Ascending aorta (tissue), 2 donors: Measurements from ENCODE around the gene LRIF1. TPM values are rescaled to one million over a fixed set of nuclear protein-coding genes. Genes with fewer than 3 reads are reported as not detected.

Experiments
- DNase-seq, 2 donors: peaks; one replicate each; pipeline ENCODE4 v3.0.0-alpha.2; 2019; ENCODE audit warnings: low spot score in 2 of 2
- H3K27ac ChIP-seq, 2 donors: fragments of 200-600 bp; sonication (generic); one replicate each; pipeline ENCODE4 v1.5.1; 2016 to 2017; ENCODE audit warnings: mild to moderate bottlenecking in 1 of 2
- H3K27me3 ChIP-seq: fragments of 200-600 bp; sonication (generic); one replicate; pipeline ENCODE4 v1.5.1; 2017
- H3K36me3 ChIP-seq, 2 donors: fragments of 200-600 bp; sonication (generic); one replicate each; pipeline ENCODE4 v1.5.1; 2016
- H3K4me1 ChIP-seq, 2 donors: fragments of 200-600 bp; sonication (generic); one replicate each; pipeline ENCODE4 v1.5.1; 2016 to 2017; ENCODE audit warnings: mild to moderate bottlenecking in 1 of 2
- H3K4me3 ChIP-seq, 2 donors: fragments of 200-600 bp; sonication (generic); one replicate each; pipeline ENCODE4 v1.5.1; 2016 to 2017; ENCODE audit warnings: mild to moderate bottlenecking in 1 of 2
- H3K9me3 ChIP-seq, 2 donors: fragments of 200-600 bp; sonication (generic); one replicate each; pipeline ENCODE4 v1.5.1; 2016
- CTCF ChIP-seq, 3 experiments: fragments of 200-600 bp in 2 of 3; fragments of 450-650 bp in 1 of 3; sonication (generic) in 2 of 3; IDR thresholded peaks; one replicate each; pipeline ENCODE4 v1.5.1; 2016 to 2019; ENCODE audit warnings: antibody characterized with exemption in 3 of 3, mild to moderate bottlenecking in 1 of 3, moderate library complexity in 1 of 3
- intact Hi-C: fragments of 100-400 bp; cut with DNase I; formaldehyde crosslinking; loops from one replicate; pipeline ENCODE4 v1.15.1; 2023
- total RNA-seq: library from RNA; depleted of rRNA; stranded (reverse); fragments of >200 nt; gene quantifications from one replicate; pipeline ENCODE4 v1.1.0, GENCODE V29; 2016

Gene LRIF1
- total RNA-seq, 1 donor from 2014 or later = 3.5 TPM

GRCh38 chr1:110928191-110928590 is 35.5 kb downstream of the LRIF1 start:
- no peaks in the 10 kb centered on the region for H3K4me1 ChIP-seq
- H3K4me3 ChIP-seq = no peak overlapping the region
- intact Hi-C loops = no loop called here
- H3K36me3 ChIP-seq = no peaks in the 10 kb centered on the region
- H3K9me3 ChIP-seq = peaks cover 0 to 17% of the 10 kb centered on the region in 2 donors
- TF ChIP-seq CTCF (IDR thresholded peaks at IDR 0.05) = no peak
- no peak overlapping the region for H3K27ac ChIP-seq
- H3K27me3 ChIP-seq = no peaks in the 10 kb centered on the region
- no peak for DNase-seq

GRCh38 chr1:110927484-110928075 is 36.1 kb downstream of the LRIF1 start:
- DNase-seq = no peak

GRCh38 chr1:110921953-110922352 is 41.8 kb downstream of the LRIF1 start:
- Histone ChIP-seq H3K27ac (no peak overlapping the region), H3K36me3 (no peaks in the 10 kb centered on the region), H3K4me1 (no peaks in the 10 kb centered on the region), H3K27me3 (no peaks in the 10 kb centered on the region), H3K4me3 (no peak overlapping the region), H3K9me3 (no peaks in the 10 kb centered on the region)
- DNase-seq = no peak
- intact Hi-C loops = no loop called here
- TF ChIP-seq CTCF (IDR thresholded peaks at IDR 0.05) = no peak

More at GRCh38 chr1:110927484-110928075, 36.1 kb downstream of the LRIF1 start:
- TF ChIP-seq CTCF (IDR thresholded peaks at IDR 0.05) = no peak
- H3K27me3 ChIP-seq = no peaks in the 10 kb centered on the region
- peaks cover 0 to 15% of the 10 kb centered on the region in 2 donors for H3K9me3 ChIP-seq
- intact Hi-C loops = no loop called here
- H3K4me1 ChIP-seq = no peaks in the 10 kb centered on the region
- H3K36me3 ChIP-seq = no peaks in the 10 kb centered on the region
- no peak overlapping the region for H3K27ac ChIP-seq
- no peak overlapping the region for H3K4me3 ChIP-seq

GRCh38 chr1:110918016-110918415 is 45.7 kb downstream of the LRIF1 start:
- intact Hi-C loops = no loop called here
- no peaks in the 10 kb centered on the region for H3K27me3 ChIP-seq
- H3K36me3 ChIP-seq = no peaks in the 10 kb centered on the region
- peaks cover 0 to 11% of the 10 kb centered on the region in 2 donors for H3K9me3 ChIP-seq
- no peak for DNase-seq
- TF ChIP-seq CTCF (IDR thresholded peaks at IDR 0.05) = no peak
- H3K4me3 ChIP-seq = no peak overlapping the region
- no peaks in the 10 kb centered on the region for H3K4me1 ChIP-seq
- H3K27ac ChIP-seq = no peak overlapping the region

GRCh38 chr1:110916669-110917306 is 46.9 kb downstream of the LRIF1 start:
- Histone ChIP-seq H3K27ac (no peak overlapping the region), H3K4me3 (no peak overlapping the region), H3K4me1 (no peaks in the 10 kb centered on the region), H3K27me3 (no peaks in the 10 kb centered on the region), H3K9me3 (peaks cover 0 to 20% of the 10 kb centered on the region in 2 donors), H3K36me3 (no peaks in the 10 kb centered on the region)
- DNase-seq = no peak
- no peak for TF ChIP-seq CTCF (IDR thresholded peaks at IDR 0.05)
- intact Hi-C loops = no loop called here
